Rectal smooth muscle tissue (tissue), 1 donor: ENCODE data around the gene DMD.

Source experiments
- H3K27ac ChIP-seq: one replicate; pipeline ENCODE4 v1.7.0; 2013; ENCODE audit warnings: low read depth, low read length, inconsistent platforms
- H3K27me3 ChIP-seq: one replicate; pipeline ENCODE4 v1.7.0; 2013; ENCODE audit warnings: low read length; ENCODE audit not compliant: control insufficient read depth, insufficient read depth
- H3K36me3 ChIP-seq: one replicate; pipeline ENCODE4 v1.7.0; 2013; ENCODE audit warnings: low read length; ENCODE audit not compliant: control insufficient read depth, insufficient read depth
- H3K4me1 ChIP-seq: one replicate; pipeline ENCODE4 v1.7.0; 2013; ENCODE audit warnings: low read length; ENCODE audit not compliant: control insufficient read depth, insufficient read depth
- H3K4me3 ChIP-seq: one replicate; pipeline ENCODE4 v1.7.0; 2013; ENCODE audit warnings: low read length
- H3K9ac ChIP-seq: one replicate; pipeline ENCODE4 v1.7.0; 2013; ENCODE audit warnings: low read length

DMD gene

DNA sequence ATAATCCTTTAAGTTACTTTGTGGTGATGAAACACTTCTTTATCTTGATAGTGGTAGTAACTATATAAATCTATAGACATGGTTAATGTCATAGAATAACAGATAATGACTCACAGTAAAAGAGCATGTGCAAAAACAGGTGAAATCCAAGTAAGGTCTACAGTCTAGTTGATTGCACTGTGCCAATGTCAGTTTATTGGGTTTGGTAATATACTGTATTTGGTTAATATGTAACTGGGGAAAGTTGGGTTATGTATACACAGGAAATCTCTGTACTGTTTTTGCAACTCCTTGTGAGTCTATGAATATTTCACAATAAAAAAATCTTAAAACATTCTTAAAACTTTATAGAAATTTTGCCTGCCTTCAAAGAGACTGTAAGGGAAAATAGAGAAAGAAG, 1071.9 kb downstream of the DMD start:
- no peak overlapping the region for H3K4me3 ChIP-seq
- no peak overlapping the region for H3K9ac ChIP-seq
- H3K4me1 ChIP-seq: no peaks in the 10 kb centered on the region
- H3K27ac ChIP-seq: no peak overlapping the region
- no peaks in the 10 kb centered on the region for H3K27me3 ChIP-seq
- H3K36me3 ChIP-seq: no peaks in the 10 kb centered on the region

DNA sequence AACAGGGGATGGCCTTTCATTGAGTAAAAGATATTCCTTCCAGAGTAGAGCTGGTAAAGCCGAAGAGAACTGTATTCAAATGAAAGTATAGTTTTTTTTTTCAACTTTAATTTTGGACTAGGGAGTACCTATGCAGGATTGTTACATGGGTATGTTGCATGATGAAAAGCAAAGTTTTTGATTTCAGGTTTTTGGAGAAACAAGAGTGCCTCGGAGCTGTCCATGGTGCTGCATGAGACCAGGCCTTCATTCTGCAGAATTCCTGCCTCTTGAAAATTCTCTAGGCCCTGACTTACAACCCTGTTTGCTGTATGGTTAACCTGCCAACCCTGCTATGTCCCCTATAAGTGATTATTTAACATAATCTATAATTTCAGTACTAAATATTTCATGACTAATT, 1073.8 kb downstream of the DMD start:
- no peak overlapping the region for H3K4me3 ChIP-seq
- H3K9ac ChIP-seq: no peak overlapping the region
- no peaks in the 10 kb centered on the region for H3K4me1 ChIP-seq
- no peaks in the 10 kb centered on the region for H3K36me3 ChIP-seq
- no peaks in the 10 kb centered on the region for H3K27me3 ChIP-seq
- no peak overlapping the region for H3K27ac ChIP-seq

DNA sequence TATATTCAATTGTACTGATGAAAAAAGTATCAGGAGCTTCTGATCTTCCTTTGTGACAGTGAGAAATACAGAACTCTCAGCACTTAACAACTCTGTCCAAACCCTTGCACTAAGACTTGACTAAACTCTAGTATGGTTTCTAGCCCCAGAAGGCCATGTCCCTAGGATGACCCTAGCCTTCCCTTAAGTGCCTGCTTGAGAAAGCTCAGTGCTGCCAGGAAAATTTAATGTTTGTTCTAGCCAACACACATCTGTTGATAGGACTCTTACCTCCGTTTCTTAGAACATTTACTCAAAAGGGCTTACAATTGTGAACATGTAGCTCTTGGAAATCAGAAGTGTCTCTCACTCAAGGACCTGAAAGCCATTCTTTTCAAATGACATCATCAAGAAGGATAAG, 1084.4 kb downstream of the DMD start:
- no peak overlapping the region for H3K9ac ChIP-seq
- H3K4me1 ChIP-seq: no peaks in the 10 kb centered on the region
- H3K27me3 ChIP-seq: no peaks in the 10 kb centered on the region
- no peaks in the 10 kb centered on the region for H3K36me3 ChIP-seq
- H3K27ac ChIP-seq: no peak overlapping the region
- no peak overlapping the region for H3K4me3 ChIP-seq

DNA sequence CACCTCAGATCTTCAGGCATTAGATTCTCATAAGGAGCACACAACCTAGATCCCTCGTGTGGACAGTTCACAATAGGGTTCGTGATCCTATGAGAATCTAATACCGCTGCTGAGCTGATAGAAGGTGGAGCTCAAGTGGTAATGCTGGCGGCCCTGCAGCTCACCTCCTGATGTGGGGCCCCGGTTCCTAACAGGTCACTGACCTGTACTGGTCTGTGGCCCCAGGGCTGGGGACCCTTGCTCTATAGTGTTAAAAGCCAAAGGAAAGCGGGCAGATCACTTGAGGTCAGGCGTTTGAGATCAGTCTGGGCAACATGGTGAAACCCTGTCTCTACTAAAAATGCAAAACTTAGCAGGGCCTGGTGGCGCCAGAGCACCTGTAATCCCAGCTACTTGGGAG, 1092.5 kb downstream of the DMD start:
- no peaks in the 10 kb centered on the region for H3K27me3 ChIP-seq

DNA sequence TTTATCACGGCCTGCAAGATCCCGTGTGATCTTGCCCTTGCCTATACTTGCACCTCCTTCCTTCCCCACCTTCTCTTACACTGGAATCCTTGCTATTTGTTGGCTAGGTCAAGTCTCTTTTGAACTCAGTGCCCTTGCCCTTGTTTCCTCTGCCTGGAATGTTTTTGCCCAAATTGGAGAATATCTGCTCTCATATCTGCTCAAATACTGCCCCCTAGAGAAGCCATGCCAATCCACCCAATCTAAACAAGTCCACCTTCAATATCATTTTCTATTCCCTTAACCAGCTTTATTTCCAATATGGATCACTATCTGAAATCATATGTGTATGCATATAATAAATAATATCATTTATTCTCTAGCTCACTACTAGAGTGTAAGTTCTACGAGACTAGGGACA, 1095.3 kb downstream of the DMD start:
- Histone ChIP-seq H3K9ac (no peak overlapping the region), H3K36me3 (no peaks in the 10 kb centered on the region), H3K4me3 (no peak overlapping the region), H3K4me1 (no peaks in the 10 kb centered on the region), H3K27ac (no peak overlapping the region), H3K27me3 (no peaks in the 10 kb centered on the region)

More for the DNA sequence above, 1092.5 kb downstream of the DMD start:
- Histone ChIP-seq H3K27ac (no peak overlapping the region), H3K4me3 (no peak overlapping the region), H3K4me1 (no peaks in the 10 kb centered on the region), H3K9ac (no peak overlapping the region), H3K36me3 (no peaks in the 10 kb centered on the region)

DNA sequence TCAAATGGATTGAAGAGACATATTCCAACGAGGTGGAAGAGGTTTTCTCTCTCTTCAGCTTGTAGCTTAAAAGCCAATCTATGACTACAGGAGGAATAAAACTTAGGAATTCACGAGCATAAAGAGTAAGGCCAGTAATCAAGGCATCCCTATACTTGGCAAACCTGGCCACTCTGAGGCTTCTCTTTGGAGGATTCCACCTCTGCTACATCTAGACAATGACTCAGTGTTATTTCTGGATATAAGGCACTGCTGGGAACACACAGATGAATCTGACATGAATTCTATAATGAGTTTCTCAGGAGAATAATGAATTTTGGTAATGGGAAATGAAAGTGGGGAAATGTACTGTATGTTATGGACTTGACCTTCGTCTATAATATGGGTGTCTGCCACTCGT, 1123.7 kb downstream of the DMD start:
- Histone ChIP-seq H3K27ac (no peak overlapping the region), H3K4me3 (no peak overlapping the region), H3K36me3 (no peaks in the 10 kb centered on the region), H3K9ac (no peak overlapping the region), H3K4me1 (no peaks in the 10 kb centered on the region), H3K27me3 (no peaks in the 10 kb centered on the region)

DNA sequence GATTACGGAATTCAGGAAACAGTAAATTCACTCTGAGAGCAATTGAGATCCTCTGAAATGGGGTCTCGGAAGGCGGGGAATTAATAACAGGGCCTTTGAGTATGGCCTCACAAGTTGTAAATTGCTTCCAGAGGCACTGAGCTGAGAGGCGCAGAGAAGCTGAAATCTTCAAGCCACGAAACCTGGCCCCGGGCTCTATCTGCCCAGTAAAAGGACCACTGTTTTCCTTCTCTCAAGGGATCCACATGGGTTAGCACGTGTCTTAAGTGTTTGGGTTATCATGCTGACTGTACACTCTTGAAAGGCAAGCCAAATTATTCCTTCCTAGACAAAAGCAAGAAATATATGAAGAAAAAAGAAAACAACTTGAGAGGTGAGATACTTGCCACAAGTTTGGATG, 1126.6 kb downstream of the DMD start:
- Histone ChIP-seq H3K4me1 (no peaks in the 10 kb centered on the region), H3K27ac (no peak overlapping the region), H3K4me3 (no peak overlapping the region), H3K36me3 (no peaks in the 10 kb centered on the region), H3K9ac (no peak overlapping the region), H3K27me3 (no peaks in the 10 kb centered on the region)

DNA sequence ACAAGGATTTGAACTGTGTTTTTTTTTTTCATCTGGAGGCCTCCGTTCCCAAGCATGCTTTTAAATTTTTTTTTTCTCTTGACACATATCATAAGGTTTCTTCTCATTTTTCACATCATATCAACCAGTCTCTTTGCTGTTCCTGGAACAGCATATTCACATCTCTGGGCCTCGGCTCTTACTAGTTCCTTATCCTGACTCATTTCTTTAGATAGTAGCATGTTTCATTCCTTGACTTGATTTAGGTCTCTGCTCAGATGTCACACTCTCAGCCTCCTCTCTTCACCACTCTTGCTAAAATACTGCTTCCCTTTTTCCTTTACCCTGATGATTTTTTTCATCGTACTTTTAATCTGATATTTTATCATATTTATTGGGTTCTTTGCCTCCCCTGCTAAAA, 1163.1 kb downstream of the DMD start:
- no peak overlapping the region for H3K9ac ChIP-seq
- H3K36me3 ChIP-seq: no peaks in the 10 kb centered on the region
- H3K4me3 ChIP-seq: no peak overlapping the region
- H3K4me1 ChIP-seq: no peaks in the 10 kb centered on the region
- no peaks in the 10 kb centered on the region for H3K27me3 ChIP-seq
- H3K27ac ChIP-seq: no peak overlapping the region

DNA sequence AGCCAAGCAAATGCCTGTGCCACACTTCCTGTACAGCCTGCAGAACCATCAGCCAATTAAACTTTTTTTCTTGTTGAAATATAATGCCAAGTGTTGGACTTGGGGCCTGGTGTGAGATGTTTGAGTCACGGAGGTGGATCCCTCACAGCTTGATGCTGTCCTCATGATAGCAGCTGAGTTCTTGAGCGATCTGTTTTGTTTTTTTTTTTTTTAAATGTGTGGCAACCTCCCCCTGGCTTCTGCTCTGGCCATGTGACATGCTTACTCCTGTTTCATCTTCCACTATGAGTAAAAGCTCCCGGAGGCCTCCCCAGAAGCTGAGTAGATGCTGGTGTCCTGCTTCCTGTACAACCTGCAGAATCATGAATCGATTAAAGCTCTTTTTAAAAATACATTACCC, 1166.2 kb downstream of the DMD start:
- Histone ChIP-seq H3K4me3 (no peak overlapping the region), H3K27me3 (no peaks in the 10 kb centered on the region), H3K9ac (no peak overlapping the region), H3K27ac (no peak overlapping the region), H3K4me1 (no peaks in the 10 kb centered on the region), H3K36me3 (no peaks in the 10 kb centered on the region)

DNA sequence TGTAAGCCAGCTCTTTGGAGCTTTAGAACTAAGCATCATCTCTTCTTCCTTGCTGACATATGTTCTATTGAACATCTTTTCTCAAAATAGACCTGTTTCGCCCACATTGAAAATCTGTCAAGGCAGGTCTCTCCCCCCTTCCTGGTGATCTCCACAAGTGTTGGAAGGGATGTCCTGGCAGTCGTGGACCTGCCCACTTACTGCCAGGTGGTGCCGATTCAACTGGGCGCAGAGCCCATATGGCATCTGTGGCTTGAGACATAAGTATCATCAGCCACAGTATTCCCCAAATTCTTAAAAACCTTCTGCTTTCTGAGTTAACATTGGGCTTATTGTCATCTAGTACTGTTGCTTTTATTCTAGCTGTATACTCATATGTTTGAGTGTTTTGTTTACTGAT, 1170.2 kb downstream of the DMD start:
- Histone ChIP-seq H3K27ac (no peak overlapping the region), H3K9ac (no peak overlapping the region), H3K36me3 (no peaks in the 10 kb centered on the region), H3K4me1 (no peaks in the 10 kb centered on the region), H3K27me3 (no peaks in the 10 kb centered on the region), H3K4me3 (no peak overlapping the region)

DNA sequence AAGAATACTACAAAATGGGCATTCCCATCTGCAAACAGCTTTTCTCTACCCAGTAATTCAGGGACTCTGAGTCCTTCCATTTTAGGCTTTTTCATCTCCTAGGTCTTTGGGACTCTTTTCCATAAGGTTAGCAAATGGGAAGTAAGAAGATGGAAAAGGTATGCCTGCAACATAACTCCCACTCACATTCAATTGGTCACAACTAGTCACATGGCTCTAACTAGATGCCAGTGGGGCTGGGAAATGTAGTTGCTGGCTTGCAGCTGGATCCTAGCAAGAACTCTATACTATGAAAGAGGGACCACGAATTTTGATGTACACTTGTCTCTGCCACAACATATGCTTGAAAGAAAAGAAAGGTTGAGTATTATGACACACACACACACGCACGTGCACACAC, 1184.6 kb downstream of the DMD start:
- Histone ChIP-seq H3K4me1 (no peaks in the 10 kb centered on the region), H3K27ac (no peak overlapping the region)

DNA sequence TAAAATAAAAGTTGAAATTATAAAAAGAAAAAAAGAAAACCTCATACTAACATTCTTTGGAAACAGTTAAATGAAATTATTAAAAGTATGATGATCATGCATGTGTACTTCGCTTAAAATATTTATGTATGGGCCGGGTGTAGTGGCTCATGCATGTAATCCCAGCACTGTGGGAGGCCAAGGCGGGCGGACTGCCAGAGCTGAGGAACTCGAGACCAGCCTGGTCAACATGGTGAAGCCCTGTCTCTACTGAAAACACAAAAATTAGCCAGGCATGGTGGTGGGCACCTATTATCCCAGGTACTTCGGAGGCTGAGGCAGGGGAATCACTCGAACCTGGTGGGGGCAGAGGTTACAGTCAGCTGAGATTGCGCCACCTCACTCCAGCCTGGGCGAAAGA, 1187.3 kb downstream of the DMD start:
- H3K27ac ChIP-seq: no peak overlapping the region
- no peaks in the 10 kb centered on the region for H3K4me1 ChIP-seq
- no peaks in the 10 kb centered on the region for H3K36me3 ChIP-seq
- H3K27me3 ChIP-seq: no peaks in the 10 kb centered on the region
- H3K9ac ChIP-seq: no peak overlapping the region
- H3K4me3 ChIP-seq: no peak overlapping the region

More for the DNA sequence above, 1184.6 kb downstream of the DMD start:
- H3K4me3 ChIP-seq: no peak overlapping the region
- no peaks in the 10 kb centered on the region for H3K36me3 ChIP-seq
- no peak overlapping the region for H3K9ac ChIP-seq
- H3K27me3 ChIP-seq: no peaks in the 10 kb centered on the region

DNA sequence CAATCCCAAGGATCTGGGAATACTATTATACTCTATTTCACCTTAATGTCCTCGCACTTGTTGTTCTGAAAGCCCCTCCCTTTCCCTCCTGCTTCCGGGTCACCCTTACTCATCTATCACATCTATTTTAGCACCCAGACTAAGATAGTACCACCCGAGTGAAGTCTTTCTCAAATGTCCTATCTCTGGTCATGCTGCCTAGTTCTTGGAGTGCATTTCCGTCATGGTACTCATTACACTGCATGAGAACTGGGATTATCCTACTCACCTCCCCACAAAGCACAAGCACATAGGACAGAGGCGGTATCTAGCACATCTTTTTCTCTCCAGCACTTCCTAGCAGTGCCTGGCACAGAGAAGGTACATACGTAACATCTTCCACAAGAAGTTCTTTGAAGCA, 1195.2 kb downstream of the DMD start:
- Histone ChIP-seq H3K9ac (no peak overlapping the region), H3K27ac (no peak overlapping the region), H3K4me3 (no peak overlapping the region), H3K36me3 (no peaks in the 10 kb centered on the region), H3K27me3 (no peaks in the 10 kb centered on the region), H3K4me1 (no peaks in the 10 kb centered on the region)

DNA sequence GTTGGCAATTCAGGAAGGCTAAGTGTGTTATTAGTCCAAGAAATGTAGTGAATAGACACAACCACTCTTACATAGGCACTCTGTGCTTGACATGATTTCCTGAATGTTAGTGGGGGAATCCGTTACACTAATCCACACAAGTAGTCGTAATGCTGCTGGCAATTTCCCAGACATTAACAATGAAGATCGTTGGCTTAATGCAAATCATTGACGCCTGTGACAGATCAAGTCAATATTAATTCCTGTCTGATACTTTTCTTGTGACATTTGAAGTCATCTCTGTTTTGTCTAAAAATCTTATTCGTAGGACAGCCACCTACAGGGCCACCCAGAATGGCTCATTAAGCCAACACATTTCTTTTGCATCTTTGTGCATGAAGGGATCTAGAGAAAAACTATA, 1200.4 kb downstream of the DMD start:
- Histone ChIP-seq H3K27ac (no peak overlapping the region), H3K36me3 (no peaks in the 10 kb centered on the region), H3K27me3 (no peaks in the 10 kb centered on the region), H3K9ac (no peak overlapping the region), H3K4me3 (no peak overlapping the region), H3K4me1 (no peaks in the 10 kb centered on the region)
